Pancreas (tissue), 10 donors: Measurements from ENCODE around the gene CPTP. TPM values are rescaled to one million over a fixed set of nuclear protein-coding genes. Genes with fewer than 3 reads are reported as not detected.

Experiments
- ATAC-seq, 4 donors: fragments of 200-7000 bp; cut with Tn5 transposase; one replicate each; pipeline versions ENCODE4 v1.8.0 to v1.9.1; 2020; ENCODE audit warnings: mild to moderate bottlenecking in 4 of 4, moderate library complexity in 4 of 4
- DNase-seq, 6 donors: peaks; one replicate each; pipeline ENCODE4 v3.0.0-alpha.2; 2020
- FAIRE-seq: peaks from 2 replicates; lab custom pipeline; 2012; peaks lifted over from hg19 to GRCh38; lab: Jason Lieb, UNC
- H3K27ac ChIP-seq, 4 donors: fragments of 200-600 bp; sonication (generic); 1 replicate in 3 of 4; 2 replicates in 1 of 4; pipeline versions ENCODE4 v1.5.0 to v1.8.0; 2020
- H3K27me3 ChIP-seq, 4 donors: fragments of 200-600 bp; one replicate each; pipeline ENCODE4 v1.8.0; 2021
- H3K36me3 ChIP-seq, 3 donors: fragments of 200-600 bp; sonication (generic) in 1 of 3; one replicate each; pipeline versions ENCODE4 v1.5.0 to v1.8.0; 2020 to 2021
- H3K4me1 ChIP-seq, 3 donors: fragments of 200-600 bp; one replicate each; pipeline ENCODE4 v1.8.0; 2021
- H3K4me3 ChIP-seq, 4 donors: fragments of 200-600 bp; sonication (generic) in 2 of 4; one replicate each; pipeline versions ENCODE4 v1.5.0 to v1.8.0; 2020 to 2021
- H3K9me3 ChIP-seq, 4 donors: fragments of 200-600 bp; one replicate each; pipeline ENCODE4 v1.8.0; 2021
- CTCF ChIP-seq, 4 donors: fragments of 200-600 bp; sonication (generic) in 3 of 4; IDR thresholded peaks; one replicate each; pipeline versions ENCODE4 v1.5.0 to v1.8.0; 2021; ENCODE audit warnings: antibody characterized with exemption in 4 of 4
- WGBS, 2 donors: extraction: QIAGEN DNeasy Blood & Tissue Kit; methylation state at CpG; one replicate each; pipeline ENCODE4 v1.1.7; 2013; 5-methylcytosine and 5-hydroxymethylcytosine counted together
- intact Hi-C, 3 donors: fragments of 100-400 bp; cut with DNase I; formaldehyde crosslinking; loops; one replicate each; pipeline versions ENCODE4 v1.11.1 to v1.14.2; 2022
- polyA plus RNA-seq, 2 donors: library from polyadenylated mRNA; stranded (reverse); fragments of 200-250 nt; gene quantifications; one replicate each; pipeline ENCODE4 v1.2.3, GENCODE V29; 2013
- total RNA-seq, 6 donors: library from RNA; stranded (reverse); fragmentation: NEBNext Ultra II Directional in 4 of 6; extraction: Animal tissue kit (Norgen Biotek cat#: 25700) in 4 of 6; gene quantifications; one replicate each; pipeline versions ENCODE4 v1.2.1 to v1.2.4, GENCODE V29; 2021 to 2023
- donor health status: healthy with polysubstance abuse.
- donor health status: DM: no; HTN: no; CAD: no; lungs with moderate emphysema.
- donor health status: DM: no; HTN: no; CAD: no.
- donor health status: control.
- donor health status: control.
- donor health status: Bipolar disorder and iron deficiency.
- donor health status: DM: yes; HTN: yes; CAD: no.
- donor health status: DM: no; HTN: no; CAD: no.
- donor health status: DM: no; HTN: no; CAD: no.
- donor health status: DM: yes; HTN: yes; CAD: no.

CPTP gene
- total and polyA plus RNA-seq, 8 donors, result 8.0 to 22.0 (median 11.2) TPM

GRCh38 chr1:1318131-1318652 lies 6.4 kb upstream of the CPTP start:
- peaks cover 5 to 16% (median 11%) of the 10 kb centered on the region in 3 donors for H3K4me1 ChIP-seq
- intact Hi-C loops, result no loop called here
- H3K27me3 ChIP-seq, result no peaks in the 10 kb centered on the region
- H3K36me3 ChIP-seq, result peaks cover 0 to 21% (median 13%) of the 10 kb centered on the region in 3 donors
- H3K9me3 ChIP-seq, result no peaks in the 10 kb centered on the region
- FAIRE-seq (peak; percentile 70), ATAC-seq (peak; percentile 83 to 88 (median 87)), DNase-seq (peak in 4 of 6 donors; percentile 64 to 86 (median 83))
- peak overlapping the region; percentile 13 to 42 (median 30) for H3K27ac ChIP-seq
- H3K4me3 ChIP-seq, result no peak overlapping the region
- 62 to 67% methylated on average over 9 of the region's 9 CpGs for WGBS, 2 donors
- no peak for TF ChIP-seq CTCF (IDR thresholded peaks at IDR 0.05)

GRCh38 chr1:1318777-1319645 lies 5.6 kb upstream of the CPTP start:
- peak overlapping the region in 1 of 4 donors; percentile 19 for H3K27ac ChIP-seq
- peak in 1 of 4 donors; percentile 1 for ATAC-seq
- no peak for FAIRE-seq

GRCh38 chr1:1319646-1319941 lies 5.0 kb upstream of the CPTP start:
- no peak for FAIRE-seq
- Histone ChIP-seq H3K4me1 (peaks cover 6 to 19% (median 11%) of the 10 kb centered on the region in 3 donors), H3K4me3 (no peak overlapping the region), H3K9me3 (no peaks in the 10 kb centered on the region), H3K27ac (no peak overlapping the region), H3K36me3 (peaks cover 0 to 10% (median 0%) of the 10 kb centered on the region in 3 donors), H3K27me3 (no peaks in the 10 kb centered on the region)
- no peak for DNase-seq
- intact Hi-C loops, result no loop called here
- TF ChIP-seq CTCF (IDR thresholded peaks at IDR 0.05), result no peak
- ATAC-seq, result no peak
- 89 to 91% methylated on average over 13 of the region's 13 CpGs for WGBS, 2 donors

More at GRCh38 chr1:1318777-1319645, 5.6 kb upstream of the CPTP start:
- H3K4me1 ChIP-seq, result peaks cover 6 to 19% (median 11%) of the 10 kb centered on the region in 3 donors
- TF ChIP-seq CTCF (IDR thresholded peaks at IDR 0.05), result no peak
- no peak for DNase-seq
- peaks cover 0 to 16% (median 6%) of the 10 kb centered on the region in 3 donors for H3K36me3 ChIP-seq
- H3K4me3 ChIP-seq, result no peak overlapping the region
- WGBS, 2 donors, result 90 to 93% methylated on average over 36 of the region's 36 CpGs
- no peaks in the 10 kb centered on the region for H3K9me3 ChIP-seq
- no peaks in the 10 kb centered on the region for H3K27me3 ChIP-seq
- intact Hi-C loops, result no loop called here

GRCh38 chr1:1320666-1321448 lies 3.7 kb upstream of the CPTP start:
- TF ChIP-seq CTCF (IDR thresholded peaks at IDR 0.05), result no peak
- peaks cover 11 to 25% (median 15%) of the 10 kb centered on the region in 3 donors for H3K4me1 ChIP-seq
- intact Hi-C loops, result no loop called here

More at GRCh38 chr1:1320666-1321448, 3.7 kb upstream of the CPTP start:
- Histone ChIP-seq H3K27ac (no peak overlapping the region), H3K4me3 (no peak overlapping the region), H3K9me3 (no peaks in the 10 kb centered on the region), H3K36me3 (peaks cover 0 to 3% (median 0%) of the 10 kb centered on the region in 3 donors), H3K27me3 (no peaks in the 10 kb centered on the region)
- no peak for ATAC-seq
- WGBS, 2 donors, result 78 to 82% methylated on average over 21 to 23 of the region's 23 CpGs
- no peak for FAIRE-seq
- no peak for DNase-seq
